Measurements from ENCODE around the gene SLC11A2. TPM values are rescaled to one million over a fixed set of nuclear protein-coding genes. Genes with fewer than 3 reads are reported as not detected.

Gene SLC11A2
- total RNA-seq (2022; extraction: Qiagen RNA extraction; ENCODE audit: low read depth) = 18.8 to 27.1 TPM (median 25.3 TPM) in 5 replicates

GRCh38 chr12:51025836-51026638, at the start of gene SLC11A2:
TSS of gene SLC11A2 (minus strand) at chr12:51026384. CDS start at chr12:51010728, 15,656 bp downstream.

DNA sequence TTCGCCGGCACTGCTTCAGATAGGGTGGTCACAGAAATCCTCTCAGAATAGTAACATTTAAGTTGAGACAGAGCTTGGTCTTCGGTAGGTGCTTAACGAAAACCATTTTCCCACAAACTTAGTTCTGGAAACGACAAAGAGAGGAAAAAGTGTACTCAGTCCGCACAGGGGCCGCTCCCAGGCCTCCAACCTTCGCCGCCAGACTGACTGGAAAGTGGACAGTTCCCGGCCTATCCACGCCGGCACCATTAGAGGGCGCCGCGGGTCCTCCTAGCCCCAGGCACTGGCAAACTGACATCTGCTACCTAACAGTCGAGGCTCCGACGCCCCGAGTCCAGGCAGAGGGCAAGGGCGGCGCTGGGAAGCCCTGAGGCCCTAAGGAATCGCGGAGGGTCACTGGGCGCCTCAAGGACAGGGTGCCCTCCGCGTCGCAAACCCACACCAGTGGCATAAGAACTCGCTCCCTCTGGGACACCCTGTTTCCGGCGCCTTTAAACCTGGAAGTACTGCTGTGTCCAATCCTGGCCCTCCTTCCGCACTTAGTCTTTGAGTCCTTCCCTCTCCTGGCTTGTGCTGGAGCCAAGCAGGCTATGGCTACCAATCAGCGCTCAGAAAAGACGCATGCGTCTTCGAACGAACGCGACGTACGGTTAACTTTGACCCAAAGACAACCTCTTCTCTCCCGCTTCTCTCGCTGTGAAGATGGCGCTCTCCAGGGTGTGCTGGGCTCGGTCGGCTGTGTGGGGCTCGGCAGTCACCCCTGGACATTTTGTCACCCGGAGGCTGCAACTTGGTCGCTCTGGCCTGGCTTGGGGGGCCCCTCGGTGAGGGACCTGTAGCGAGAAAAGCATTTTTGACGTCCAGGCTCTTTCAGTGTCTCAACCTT, 21.7 kb upstream of the SLC11A2 start, which contains the start of gene LETMD1:
LETMD1 (plus strand) TSS at position 673 of the 886 bp plus-strand sequence; CDS start at position 703, 30 bp downstream.

GRCh38 chr12:50952510-50952909, 73.7 kb downstream of the SLC11A2 start, which contains the start of gene HIGD1C:
TSS of gene HIGD1C (plus strand) at chr12:50952544. CDS start at chr12:50953999, 1,455 bp downstream.

Other genes starting within 250 kb of the SLC11A2 start
- gene TMPRSS12, start 183.5 kb downstream of the SLC11A2 start, total RNA-seq (2022; extraction: Qiagen RNA extraction; ENCODE audit: low read depth) = not detected in 5 replicates
- gene HIGD1C, start 73.8 kb downstream of the SLC11A2 start, total RNA-seq (2022; extraction: Qiagen RNA extraction; ENCODE audit: low read depth) = not detected in 5 replicates
- 23.3 to 35.2 TPM (median 25.5 TPM) in 5 replicates for gene LETMD1, start 21.9 kb upstream of the SLC11A2 start, total RNA-seq (2022; extraction: Qiagen RNA extraction; ENCODE audit: low read depth)
- 10.5 to 14.3 TPM (median 13.1 TPM) in 5 replicates for gene CSRNP2, start 57.2 kb upstream of the SLC11A2 start, total RNA-seq (2022; extraction: Qiagen RNA extraction; ENCODE audit: low read depth)
- gene TFCP2, start 146.8 kb upstream of the SLC11A2 start, total RNA-seq (2022; extraction: Qiagen RNA extraction; ENCODE audit: low read depth) = 20.1 to 23.8 TPM (median 21.0 TPM) in 5 replicates
- 1.2 to 2.8 TPM (median 1.9 TPM) in 5 replicates for gene POU6F1, start 191.7 kb upstream of the SLC11A2 start, total RNA-seq (2022; extraction: Qiagen RNA extraction; ENCODE audit: low read depth)
- 328 to 395 TPM (median 337 TPM) in 5 replicates for gene DAZAP2, start 212.4 kb upstream of the SLC11A2 start, total RNA-seq (2022; extraction: Qiagen RNA extraction; ENCODE audit: low read depth)
- 17.5 to 25.7 TPM (median 21.5 TPM) in 5 replicates for gene SMAGP, start 244.0 kb upstream of the SLC11A2 start, total RNA-seq (2022; extraction: Qiagen RNA extraction; ENCODE audit: low read depth)

Data from A549 treated with CpdA at 1 μM for 4 hours (cell line).